Measurements from ENCODE around the gene EEFSEC.

The EEFSEC gene

DNA sequence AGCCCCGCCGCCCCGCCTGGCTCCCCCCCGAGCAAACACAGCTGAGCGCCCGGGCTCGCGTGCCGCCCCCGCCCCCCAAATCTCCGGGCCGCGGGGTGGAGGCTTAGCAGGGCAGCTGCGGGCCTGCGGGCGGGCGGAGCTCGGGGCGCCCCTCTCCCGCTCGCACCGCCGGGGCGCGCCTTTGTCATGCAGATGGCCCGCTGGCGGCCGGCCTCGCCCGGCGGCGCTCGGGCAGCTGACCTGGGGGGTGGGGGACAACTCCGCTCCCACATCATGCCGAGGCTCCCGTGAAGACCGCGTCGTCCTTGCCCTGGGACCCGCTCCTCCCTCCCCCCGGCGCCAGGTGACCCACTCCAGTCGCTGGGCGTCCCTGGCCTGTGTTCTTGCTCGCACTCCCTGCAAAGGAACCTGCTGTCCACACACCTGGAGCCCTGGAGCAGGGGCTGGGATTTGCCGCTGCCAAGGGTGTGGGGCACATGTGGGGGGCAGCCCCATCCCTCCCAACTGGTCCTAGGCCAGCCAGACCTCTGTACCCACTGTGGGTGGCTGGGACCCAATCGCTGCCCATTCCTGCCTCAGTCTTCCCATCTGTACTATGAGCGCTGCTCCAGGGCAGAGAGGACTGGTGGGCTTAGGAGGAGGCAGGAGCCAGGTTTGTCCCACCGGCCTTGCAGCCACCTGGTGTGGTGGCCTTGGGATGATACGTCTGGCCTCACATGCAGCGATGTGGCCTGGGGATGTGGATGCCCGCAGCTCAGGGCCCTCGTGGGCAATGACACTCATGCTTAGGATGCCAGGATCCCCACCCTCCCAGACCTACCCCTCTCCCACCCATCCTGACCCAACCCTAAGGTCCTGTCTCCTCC lies 279.9 kb downstream of the EEFSEC start:
- no peak for DNase-seq (ENCODE audit: low spot score)
- TF ChIP-seq, protein P1, sequence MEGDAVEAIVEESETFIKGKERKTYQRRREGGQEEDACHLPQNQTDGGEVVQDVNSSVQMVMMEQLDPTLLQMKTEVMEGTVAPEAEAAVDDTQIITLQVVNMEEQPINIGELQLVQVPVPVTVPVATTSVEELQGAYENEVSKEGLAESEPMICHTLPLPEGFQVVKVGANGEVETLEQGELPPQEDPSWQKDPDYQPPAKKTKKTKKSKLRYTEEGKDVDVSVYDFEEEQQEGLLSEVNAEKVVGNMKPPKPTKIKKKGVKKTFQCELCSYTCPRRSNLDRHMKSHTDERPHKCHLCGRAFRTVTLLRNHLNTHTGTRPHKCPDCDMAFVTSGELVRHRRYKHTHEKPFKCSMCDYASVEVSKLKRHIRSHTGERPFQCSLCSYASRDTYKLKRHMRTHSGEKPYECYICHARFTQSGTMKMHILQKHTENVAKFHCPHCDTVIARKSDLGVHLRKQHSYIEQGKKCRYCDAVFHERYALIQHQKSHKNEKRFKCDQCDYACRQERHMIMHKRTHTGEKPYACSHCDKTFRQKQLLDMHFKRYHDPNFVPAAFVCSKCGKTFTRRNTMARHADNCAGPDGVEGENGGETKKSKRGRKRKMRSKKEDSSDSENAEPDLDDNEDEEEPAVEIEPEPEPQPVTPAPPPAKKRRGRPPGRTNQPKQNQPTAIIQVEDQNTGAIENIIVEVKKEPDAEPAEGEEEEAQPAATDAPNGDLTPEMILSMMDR (IDR thresholded peaks at IDR 0.05; ENCODE audit: extremely low read depth, missing control alignments): no peak

DNA sequence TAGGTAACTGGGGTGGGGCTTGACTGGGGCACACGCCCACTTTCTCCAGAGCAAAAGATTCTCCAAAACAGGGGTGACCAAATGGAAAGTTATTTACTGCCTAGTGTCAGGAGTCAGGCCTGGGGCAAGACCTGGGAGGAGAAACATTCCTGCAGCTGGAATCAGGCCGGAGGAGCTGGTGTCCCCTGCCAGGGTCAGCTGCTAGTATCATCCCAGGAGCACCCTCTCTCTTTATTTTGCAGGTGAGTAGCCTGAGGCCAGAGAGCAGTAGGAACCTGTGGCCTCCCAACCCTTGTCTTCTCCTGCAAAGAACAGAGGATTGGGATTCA lies 280.5 kb downstream of the EEFSEC start:
- TF ChIP-seq, protein P1 (IDR thresholded peaks at IDR 0.05; ENCODE audit: extremely low read depth, missing control alignments): no peak
- no peak for DNase-seq (ENCODE audit: low spot score)

DNA sequence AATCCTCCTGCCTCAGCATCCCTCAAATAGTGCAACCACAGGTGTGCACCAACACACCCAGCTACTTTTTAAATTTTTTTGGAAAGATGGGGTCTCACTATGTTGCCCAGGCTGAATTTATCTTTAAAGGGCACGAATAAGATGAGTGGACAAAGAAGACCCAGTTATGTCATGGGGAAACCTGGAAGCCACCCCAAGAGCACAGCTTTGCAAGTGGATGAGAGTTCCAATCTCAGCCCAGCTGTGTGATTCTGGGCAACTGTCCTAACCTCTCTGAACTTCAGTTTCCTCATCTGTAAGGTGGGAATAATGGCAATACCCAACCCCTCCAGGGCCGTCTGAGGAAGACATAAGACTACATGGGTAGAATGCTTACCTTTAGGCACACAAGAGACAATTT lies 281.2 kb downstream of the EEFSEC start:
- no peak for DNase-seq (ENCODE audit: low spot score)
- TF ChIP-seq, protein P1 (IDR thresholded peaks at IDR 0.05; ENCODE audit: extremely low read depth, missing control alignments): no peak

DNA sequence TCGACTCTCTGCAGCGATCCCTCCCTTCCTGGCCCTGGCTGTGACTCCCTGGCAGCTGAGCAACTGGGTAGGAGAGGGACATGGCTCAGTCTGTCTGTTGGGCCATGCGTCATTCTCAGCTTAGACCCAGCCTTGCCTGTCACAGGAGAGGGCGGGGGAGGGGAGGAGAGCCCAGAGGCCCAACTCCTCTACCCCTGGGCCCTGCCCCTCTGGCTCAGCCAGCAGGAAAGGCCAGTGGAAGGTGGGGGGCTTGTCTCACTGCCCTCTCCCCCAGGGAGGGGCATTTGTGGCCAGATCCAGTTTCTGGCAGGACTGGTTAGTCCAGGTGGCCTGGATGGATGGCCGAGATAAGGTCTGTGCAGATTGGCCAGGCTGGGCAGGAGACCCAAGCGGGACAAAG lies 281.8 kb downstream of the EEFSEC start:
- TF ChIP-seq, protein P1 (IDR thresholded peaks at IDR 0.05; ENCODE audit: extremely low read depth, missing control alignments): no peak
- DNase-seq (ENCODE audit: low spot score): no peak

DNA sequence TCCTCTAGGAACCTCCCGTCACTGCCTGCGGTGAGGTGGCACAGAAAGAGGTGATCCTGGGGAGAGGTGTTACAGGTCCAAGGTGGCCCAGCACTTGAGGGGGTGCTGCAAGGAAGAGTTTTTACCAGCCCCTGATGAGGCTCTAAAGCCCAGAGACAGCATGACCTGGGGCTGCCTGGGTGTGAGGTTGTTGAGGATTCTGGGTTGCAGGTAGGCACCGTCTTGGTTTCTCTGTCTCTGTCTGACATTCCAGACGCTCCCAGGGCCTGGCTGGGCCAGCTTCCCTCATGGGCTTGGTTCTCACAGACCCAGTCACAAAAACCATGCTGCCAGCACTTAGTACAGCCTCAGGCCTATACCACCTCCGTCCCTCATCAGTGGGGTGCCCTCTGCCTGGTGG lies 282.3 kb downstream of the EEFSEC start:
- no peak for DNase-seq (ENCODE audit: low spot score)
- TF ChIP-seq, protein P1 (IDR thresholded peaks at IDR 0.05; ENCODE audit: extremely low read depth, missing control alignments): no peak

DNA sequence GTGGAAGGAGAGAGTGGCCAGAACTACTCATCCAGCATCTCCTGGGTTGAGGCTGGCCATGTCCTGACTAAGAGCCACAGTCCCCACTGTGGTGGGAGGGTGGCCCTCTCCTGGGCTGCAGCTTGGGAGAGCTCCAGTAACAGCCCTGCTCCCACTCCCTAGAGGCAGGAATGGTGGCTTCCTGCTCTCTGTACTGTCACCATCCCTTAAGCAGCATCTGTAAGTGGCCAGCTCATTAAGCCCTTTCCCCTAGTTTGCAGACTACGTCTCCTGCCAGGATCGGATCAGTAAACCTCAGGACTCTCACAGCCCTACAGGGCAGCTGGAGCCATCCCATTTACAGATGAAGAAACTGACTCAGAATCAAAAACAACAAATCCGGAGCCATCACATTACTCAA lies 282.9 kb downstream of the EEFSEC start:
- TF ChIP-seq, protein P1 (IDR thresholded peaks at IDR 0.05; ENCODE audit: extremely low read depth, missing control alignments): no peak
- DNase-seq (ENCODE audit: low spot score): no peak

DNA sequence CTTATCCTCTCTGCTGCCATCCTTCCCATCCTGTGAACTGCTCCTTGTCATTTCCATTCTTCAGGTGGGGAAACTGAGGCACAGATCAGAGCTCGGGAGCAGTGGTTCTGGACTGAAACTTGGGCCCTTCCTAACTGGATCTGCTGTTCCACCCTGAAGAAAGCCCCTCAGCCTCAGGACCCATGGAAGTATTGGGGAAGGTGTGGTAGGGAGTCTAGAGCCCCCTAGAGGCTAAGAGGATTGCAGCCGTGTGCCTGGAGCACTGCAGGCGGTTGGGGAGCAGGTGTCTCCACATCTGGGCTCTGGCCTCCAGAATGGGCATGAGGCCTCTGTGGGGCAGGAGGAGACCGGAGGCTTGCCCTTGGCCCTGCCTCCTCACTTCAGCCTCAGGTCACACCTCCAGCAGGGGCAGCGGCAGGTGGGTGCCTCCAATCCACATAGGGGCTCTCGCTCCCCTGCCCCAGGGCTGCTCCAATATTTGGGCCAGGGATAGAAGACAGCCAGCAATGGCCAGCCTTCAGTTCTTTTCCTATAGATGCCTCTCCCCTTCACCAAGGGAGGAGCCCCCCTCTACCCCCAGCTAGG lies 285.3 kb downstream of the EEFSEC start:
- no peak for DNase-seq (ENCODE audit: low spot score)

More for the DNA sequence above, 285.3 kb downstream of the EEFSEC start:
- TF ChIP-seq, protein P1 (IDR thresholded peaks at IDR 0.05; ENCODE audit: extremely low read depth, missing control alignments): peak; percentile 24

Data from GM20000 (cell line).